HFFc6 (cell line): ENCODE measurements around the gene NRIP3. TPM values are rescaled to one million over a fixed set of nuclear protein-coding genes. Genes with fewer than 3 reads are reported as not detected.

Experiments used
- DNase-seq: peaks from one replicate; pipeline ENCODE4 v3.0.0-alpha.2; 2018
- H3K27ac Mint-ChIP-seq: 2 replicates; pipeline ENCODE4 v1.8.0; 2020; ENCODE audit warnings: mild to moderate bottlenecking, mixed read lengths
- H3K27me3 Mint-ChIP-seq: 2 replicates; pipeline ENCODE4 v1.8.0; 2021; ENCODE audit warnings: mild to moderate bottlenecking, moderate library complexity, mixed read lengths; ENCODE audit not compliant: insufficient read depth
- H3K36me3 Mint-ChIP-seq: 2 replicates; pipeline ENCODE4 v1.8.0; 2021; ENCODE audit warnings: low read depth, mixed read lengths
- H3K4me1 Mint-ChIP-seq: 2 replicates; pipeline ENCODE4 v1.8.0; 2020; ENCODE audit warnings: low read depth, mixed read lengths
- H3K4me3 Mint-ChIP-seq: 2 replicates; pipeline ENCODE4 v1.8.0; 2020; ENCODE audit warnings: mild to moderate bottlenecking, moderate library complexity, mixed read lengths
- H3K9me3 Mint-ChIP-seq: 2 replicates; pipeline ENCODE4 v1.8.0; 2020; ENCODE audit warnings: mild to moderate bottlenecking, mixed read lengths
- total RNA-seq, 6 experiments: library from RNA; stranded (reverse); fragmentation: NEBNext Ultra II Directional; extraction: Animal tissue kit (Norgen Biotek cat#: 25700); gene quantifications; 2 replicates in 1 of 6; 3 replicates in 5 of 6; pipeline ENCODE4 v1.2.3, GENCODE V29; 2021
- TF ChIP-seq, protein P1 (sequence below): fragments of 200-600 bp; sonication (generic); IDR thresholded peaks from 2 replicates; pipeline ENCODE4 v1.5.0; 2021; ENCODE audit warnings: antibody characterized with exemption, mild to moderate bottlenecking

The NRIP3 gene
- total RNA-seq, 6 experiments from 2014 or later: 7.8 to 18.6 (median 16.2) TPM

DNA sequence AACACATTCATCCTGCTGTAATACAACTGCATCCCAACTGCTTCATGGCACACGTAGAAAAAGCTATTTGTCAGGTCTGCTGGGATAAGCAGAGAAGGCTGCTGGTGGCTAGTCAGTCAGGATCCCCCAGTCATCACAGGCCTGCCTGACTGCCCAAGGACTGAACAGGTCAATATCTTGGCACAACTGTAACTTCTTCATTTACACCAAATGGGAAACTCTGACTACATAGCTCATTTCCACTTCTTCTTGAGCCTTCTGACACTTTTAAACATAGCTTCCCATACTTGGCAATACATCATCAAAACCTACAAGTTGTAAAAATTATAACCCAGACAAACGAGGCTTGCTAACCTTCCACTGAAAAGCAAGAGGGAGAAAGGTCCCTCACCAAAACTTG, 42.4 kb downstream of the NRIP3 start:
- Mint-ChIP-seq H3K4me1 (peaks cover 46% of the 10 kb centered on the region), H3K27ac (peak overlapping the region; percentile 5; the same call in 1 of the 2 replicates), H3K27me3 (peaks cover 3% of the 10 kb centered on the region; the same call in 1 of the 2 replicates), H3K36me3 (0 out of 2 replicates have a peak, but pooled peaks cover 6% of the 10 kb centered on the region), H3K9me3 (no peaks in the 10 kb centered on the region), H3K4me3 (no peak overlapping the region)
- no peak for DNase-seq
- TF ChIP-seq, protein P1, sequence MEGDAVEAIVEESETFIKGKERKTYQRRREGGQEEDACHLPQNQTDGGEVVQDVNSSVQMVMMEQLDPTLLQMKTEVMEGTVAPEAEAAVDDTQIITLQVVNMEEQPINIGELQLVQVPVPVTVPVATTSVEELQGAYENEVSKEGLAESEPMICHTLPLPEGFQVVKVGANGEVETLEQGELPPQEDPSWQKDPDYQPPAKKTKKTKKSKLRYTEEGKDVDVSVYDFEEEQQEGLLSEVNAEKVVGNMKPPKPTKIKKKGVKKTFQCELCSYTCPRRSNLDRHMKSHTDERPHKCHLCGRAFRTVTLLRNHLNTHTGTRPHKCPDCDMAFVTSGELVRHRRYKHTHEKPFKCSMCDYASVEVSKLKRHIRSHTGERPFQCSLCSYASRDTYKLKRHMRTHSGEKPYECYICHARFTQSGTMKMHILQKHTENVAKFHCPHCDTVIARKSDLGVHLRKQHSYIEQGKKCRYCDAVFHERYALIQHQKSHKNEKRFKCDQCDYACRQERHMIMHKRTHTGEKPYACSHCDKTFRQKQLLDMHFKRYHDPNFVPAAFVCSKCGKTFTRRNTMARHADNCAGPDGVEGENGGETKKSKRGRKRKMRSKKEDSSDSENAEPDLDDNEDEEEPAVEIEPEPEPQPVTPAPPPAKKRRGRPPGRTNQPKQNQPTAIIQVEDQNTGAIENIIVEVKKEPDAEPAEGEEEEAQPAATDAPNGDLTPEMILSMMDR: no peak

DNA sequence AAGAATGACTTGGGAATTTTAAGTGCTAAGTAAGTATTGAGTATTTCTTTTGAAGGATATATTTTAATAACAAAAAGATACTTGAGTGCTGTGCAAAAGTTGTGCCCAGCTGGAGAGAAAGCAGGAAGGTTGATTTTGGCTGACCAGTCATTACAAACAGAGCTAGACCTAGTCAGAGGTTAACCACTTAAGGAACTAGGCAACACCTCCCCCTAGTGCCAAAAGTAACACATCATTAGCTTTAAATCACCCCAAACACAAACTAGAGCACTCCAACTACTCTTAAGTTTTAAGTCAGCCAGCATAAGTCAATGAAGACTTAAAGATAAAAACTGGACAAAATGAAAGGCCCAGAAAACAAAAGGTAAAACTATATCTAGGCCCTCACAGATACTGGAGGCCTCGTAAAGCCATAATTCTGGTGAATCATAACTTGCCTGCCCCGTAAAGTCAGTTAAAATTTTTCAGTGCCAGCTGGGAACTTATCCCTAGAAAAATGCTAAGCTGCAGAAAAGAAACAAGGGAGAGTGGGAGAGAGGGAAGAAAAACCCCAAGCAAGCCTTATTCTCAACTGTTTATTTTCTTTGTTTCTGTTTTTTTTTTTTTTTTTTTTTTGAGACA, 44.1 kb downstream of the NRIP3 start:
- Mint-ChIP-seq H3K27ac (peak overlapping the region; percentile 67), H3K36me3 (0 out of 2 replicates have a peak, but pooled peaks cover 6% of the 10 kb centered on the region), H3K9me3 (no peaks in the 10 kb centered on the region), H3K4me3 (peak overlapping the region; percentile 34; the same call in 1 of the 2 replicates), H3K4me1 (peaks cover 41% of the 10 kb centered on the region), H3K27me3 (no peaks in the 10 kb centered on the region; the same call in 1 of the 2 replicates)
- DNase-seq: peak; percentile 61
- TF ChIP-seq, protein P1: peak; percentile 82

DNA sequence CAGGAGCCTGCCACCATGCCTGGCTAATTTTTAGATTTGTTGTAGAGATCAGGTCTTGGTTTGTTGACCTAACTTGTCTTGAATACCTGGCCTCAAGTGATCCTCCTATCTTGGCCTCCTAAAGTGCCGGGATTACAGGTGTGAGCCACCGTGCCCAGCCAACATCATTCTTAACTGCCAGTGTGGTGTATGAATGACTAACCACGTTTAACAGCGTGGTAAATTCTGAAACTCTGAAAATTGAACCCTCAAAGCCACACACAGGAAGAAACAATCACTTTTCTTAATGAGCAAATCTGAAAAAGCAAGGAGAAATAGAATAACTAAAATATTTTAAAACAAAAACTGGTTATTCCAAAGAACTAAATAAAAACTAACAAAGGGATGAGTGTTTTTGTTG, 46.9 kb downstream of the NRIP3 start:
- Mint-ChIP-seq H3K27ac (no peak overlapping the region), H3K9me3 (no peaks in the 10 kb centered on the region), H3K4me1 (peaks cover 26% of the 10 kb centered on the region), H3K27me3 (no peaks in the 10 kb centered on the region; the same call in 1 of the 2 replicates), H3K4me3 (no peak overlapping the region), H3K36me3 (peaks cover 5% of the 10 kb centered on the region; the same call in 1 of the 2 replicates)
- TF ChIP-seq, protein P1: no peak
- no peak for DNase-seq

DNA sequence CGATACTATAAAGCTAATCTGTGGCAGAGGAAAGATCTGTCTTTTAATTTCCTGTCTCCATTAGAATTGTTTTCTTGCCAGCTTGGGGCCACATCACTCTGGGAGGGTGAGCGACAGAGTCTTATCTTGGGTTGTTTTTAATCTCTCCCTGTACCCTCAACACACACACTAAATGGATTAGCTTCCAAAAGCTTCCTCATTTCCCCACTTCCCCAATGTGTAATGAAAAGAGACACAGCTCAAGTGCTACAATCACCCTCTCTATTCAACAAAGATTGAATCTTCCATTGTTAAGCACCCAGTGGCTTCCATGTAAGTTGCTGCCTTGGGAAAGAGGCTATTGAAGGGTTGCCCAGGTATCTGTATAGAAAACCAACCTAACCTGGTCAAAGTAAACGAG, 54.9 kb downstream of the NRIP3 start:
- Mint-ChIP-seq H3K4me3 (no peak overlapping the region), H3K4me1 (no peaks in the 10 kb centered on the region), H3K27ac (no peak overlapping the region), H3K9me3 (no peaks in the 10 kb centered on the region), H3K36me3 (peaks cover 31% of the 10 kb centered on the region), H3K27me3 (no peaks in the 10 kb centered on the region)
- TF ChIP-seq, protein P1: no peak
- DNase-seq: no peak

DNA sequence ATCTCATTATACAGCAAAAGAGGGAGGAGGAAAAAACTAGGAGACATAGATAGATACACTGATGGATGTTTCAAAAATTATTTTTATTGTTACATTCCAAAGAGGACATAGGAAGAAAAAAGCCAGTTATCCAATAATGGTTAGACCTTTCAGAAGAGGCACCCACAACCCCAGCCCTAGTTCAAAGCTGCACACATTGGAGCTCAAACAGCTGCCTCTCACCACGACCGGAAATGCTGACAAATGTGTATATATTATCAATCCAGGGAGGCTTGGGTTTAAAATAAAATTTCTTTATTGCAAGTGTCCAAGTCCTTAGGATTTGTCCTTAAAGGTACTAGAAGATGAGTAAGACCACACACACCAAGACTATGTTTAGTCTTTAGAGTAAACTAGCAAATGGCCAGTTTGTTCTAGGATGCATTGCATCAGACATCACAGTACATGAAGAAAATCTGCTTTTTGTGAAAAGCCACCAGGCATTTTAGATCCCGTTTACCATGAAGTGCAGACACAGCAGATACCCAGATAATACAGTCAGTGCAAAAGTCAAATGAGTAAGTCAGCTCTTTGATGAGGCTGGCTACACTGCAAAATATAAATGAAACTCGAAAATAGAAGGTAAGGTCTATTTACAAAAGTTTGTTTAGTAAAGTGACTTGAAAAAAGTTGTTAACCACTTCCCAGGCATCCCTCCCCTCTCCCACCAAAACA, 56.4 kb downstream of the NRIP3 start:
- TF ChIP-seq, protein P1: no peak
- H3K4me3 Mint-ChIP-seq: no peak overlapping the region

More for the DNA sequence above, 56.4 kb downstream of the NRIP3 start:
- no peaks in the 10 kb centered on the region for H3K4me1 Mint-ChIP-seq
- H3K36me3 Mint-ChIP-seq: peaks cover 29% of the 10 kb centered on the region
- H3K27me3 Mint-ChIP-seq: no peaks in the 10 kb centered on the region
- H3K9me3 Mint-ChIP-seq: no peaks in the 10 kb centered on the region
- H3K27ac Mint-ChIP-seq: no peak overlapping the region
- DNase-seq: no peak
